PC-9 (cell line): ENCODE results near the gene TGFBR3. TPM values are rescaled to one million over a fixed set of nuclear protein-coding genes. Genes with fewer than 3 reads are reported as not detected.

Source experiments
- BruUV-seq: library from RNA; stranded (reverse); fragments of 400-500 nt; replicated peaks from 2 replicates; lab custom pipeline; 2021; lab: Mats Ljungman, UMichigan
- CTCF ChIA-PET: fragments of 300-600 bp; sonication (Branson Sonifier 250); formaldehyde crosslinking; loops from one replicate; lab custom pipeline; 2022; ENCODE audit warnings: antibody characterized with exemption; lab: Charles Lee
- POLR2A ChIA-PET: fragments of 300-600 bp; sonication (Branson Sonifier 250); formaldehyde crosslinking; loops from one replicate; lab custom pipeline; 2022; ENCODE audit warnings: antibody characterized with exemption; ENCODE audit not compliant: unreplicated experiment; lab: Charles Lee
- DNase-seq, 2 experiments: peaks; one replicate each; pipeline versions ENCODE4 v3.0.0 to v3.0.0-alpha.2; 2015 to 2022; ENCODE audit warnings: mixed read lengths in 1 of 2
- H2AFZ ChIP-seq: fragments of 200-600 bp; sonication (generic); 2 replicates; pipeline ENCODE4 v1.8.1; 2017; ENCODE audit warnings: antibody characterized with exemption
- H3F3A ChIP-seq: fragments of 200-600 bp; sonication (generic); 2 replicates; pipeline ENCODE4 v1.8.1; 2017; ENCODE audit warnings: antibody characterized with exemption, mild to moderate bottlenecking, low read depth; ENCODE audit not compliant: insufficient read depth
- H3K27ac ChIP-seq: fragments of 200-600 bp; sonication (generic); 2 replicates; pipeline ENCODE4 v1.6.1; 2016; ENCODE audit warnings: mixed run types
- H3K27me3 ChIP-seq: fragments of 200-600 bp; sonication (generic); 2 replicates; pipeline ENCODE4 v1.6.1; 2016; ENCODE audit warnings: low read depth, mixed run types; ENCODE audit not compliant: insufficient read depth
- H3K36me3 ChIP-seq: fragments of 200-600 bp; sonication (generic); 2 replicates; pipeline ENCODE4 v1.6.1; 2016; ENCODE audit warnings: low read depth, mixed run types
- H3K4me1 ChIP-seq: fragments of 200-600 bp; sonication (generic); replicated peaks from 2 replicates; pipeline ENCODE4 v1.6.1; 2016; ENCODE audit warnings: mixed run types; ENCODE audit not compliant: insufficient read depth
- H3K4me2 ChIP-seq: fragments of 200-600 bp; sonication (generic); 2 replicates; pipeline ENCODE4 v1.6.1; 2017; ENCODE audit warnings: mixed run types
- H3K4me3 ChIP-seq: fragments of 200-600 bp; sonication (generic); 2 replicates; pipeline ENCODE4 v1.6.1; 2016; ENCODE audit warnings: mixed run types
- H3K79me2 ChIP-seq: fragments of 200-600 bp; sonication (generic); 2 replicates; pipeline ENCODE4 v1.6.1; 2017; ENCODE audit warnings: low read depth, mixed run types
- H3K9me2 ChIP-seq: fragments of 200-600 bp; sonication (generic); 2 replicates; pipeline ENCODE4 v1.8.1; 2017; ENCODE audit warnings: mild to moderate bottlenecking; ENCODE audit not compliant: insufficient read depth
- H3K9me3 ChIP-seq: fragments of 200-600 bp; sonication (generic); 2 replicates; pipeline ENCODE4 v1.8.1; 2016; ENCODE audit warnings: low read depth; ENCODE audit not compliant: insufficient read depth
- H4K20me1 ChIP-seq: fragments of 200-600 bp; sonication (generic); 2 replicates; pipeline ENCODE4 v1.8.1; 2017; ENCODE audit not compliant: insufficient read depth
- CTCF ChIP-seq: fragments of 200-600 bp; sonication (generic); conservative IDR thresholded peaks from 2 replicates; pipeline ENCODE4 v1.6.1; 2017; ENCODE audit warnings: mixed run types, antibody characterized with exemption, mild to moderate bottlenecking, moderate library complexity
- EZH2 ChIP-seq: fragments of 200-600 bp; sonication (generic); IDR thresholded peaks from 2 replicates; pipeline ENCODE4 v1.8.0; 2017; ENCODE audit warnings: antibody characterized with exemption, low read depth
- intact Hi-C: fragments of 100-400 bp; cut with micrococcal nuclease; formaldehyde crosslinking; loops from one replicate; pipeline ENCODE4 v1.10.0; 2022; ENCODE audit not compliant: unreplicated experiment
- total RNA-seq: library from RNA; stranded (reverse); gene quantifications from 2 replicates; pipeline ENCODE4 v1.2.3, GENCODE V29; 2021

TGFBR3 gene
- total RNA-seq, 1 experiment from 2014 or later: 1.6 TPM

- Histone ChIP-seq H3F3A (peaks cover 24% of the 10 kb centered on the region; the same call in 1 of the 2 replicates), H3K9me3 (no peaks in the 10 kb centered on the region), H3K27me3 (no peaks in the 10 kb centered on the region), H3K4me3 (no peak overlapping the region), H3K27ac (no peak overlapping the region), H4K20me1 (no peaks in the 10 kb centered on the region), H3K4me1 (peaks cover 62% of the 10 kb centered on the region), H2AFZ (no peak overlapping the region), H3K36me3 (no peaks in the 10 kb centered on the region), H3K4me2 (no peak overlapping the region), H3K79me2 (peaks cover 67% of the 10 kb centered on the region), H3K9me2 (no peaks in the 10 kb centered on the region)
- intact Hi-C loops: no loop called here
- no TSS peak for BruUV-seq
- CTCF ChIA-PET: no interaction called here
- DNase-seq: no peak
- POLR2A ChIA-PET: no interaction called here
- TF ChIP-seq EZH2 (no peak), CTCF (no peak)
Observed at GRCh38 chr1:91881280-91881679, 4.7 kb downstream of the TGFBR3 start.

GRCh38 chr1:91879733-91880132 lies 6.2 kb downstream of the TGFBR3 start:
- no peak for TF ChIP-seq EZH2
- TF ChIP-seq CTCF: no peak
- ChIA-PET CTCF (no interaction called here), POLR2A (no interaction called here)
- Histone ChIP-seq H3K79me2 (peaks cover 74% of the 10 kb centered on the region), H3K4me2 (peak overlapping the region; percentile 18; the same call in 1 of the 2 replicates), H3F3A (peaks cover 26% of the 10 kb centered on the region; the same call in 1 of the 2 replicates), H3K9me3 (no peaks in the 10 kb centered on the region), H3K4me1 (peaks cover 63% of the 10 kb centered on the region), H3K27ac (no peak overlapping the region), H3K27me3 (no peaks in the 10 kb centered on the region), H3K9me2 (no peaks in the 10 kb centered on the region), H4K20me1 (no peaks in the 10 kb centered on the region), H3K4me3 (no peak overlapping the region), H2AFZ (no peak overlapping the region), H3K36me3 (no peaks in the 10 kb centered on the region)
- intact Hi-C loops: no loop called here
- DNase-seq: no peak
- BruUV-seq: no TSS peak

DNA sequence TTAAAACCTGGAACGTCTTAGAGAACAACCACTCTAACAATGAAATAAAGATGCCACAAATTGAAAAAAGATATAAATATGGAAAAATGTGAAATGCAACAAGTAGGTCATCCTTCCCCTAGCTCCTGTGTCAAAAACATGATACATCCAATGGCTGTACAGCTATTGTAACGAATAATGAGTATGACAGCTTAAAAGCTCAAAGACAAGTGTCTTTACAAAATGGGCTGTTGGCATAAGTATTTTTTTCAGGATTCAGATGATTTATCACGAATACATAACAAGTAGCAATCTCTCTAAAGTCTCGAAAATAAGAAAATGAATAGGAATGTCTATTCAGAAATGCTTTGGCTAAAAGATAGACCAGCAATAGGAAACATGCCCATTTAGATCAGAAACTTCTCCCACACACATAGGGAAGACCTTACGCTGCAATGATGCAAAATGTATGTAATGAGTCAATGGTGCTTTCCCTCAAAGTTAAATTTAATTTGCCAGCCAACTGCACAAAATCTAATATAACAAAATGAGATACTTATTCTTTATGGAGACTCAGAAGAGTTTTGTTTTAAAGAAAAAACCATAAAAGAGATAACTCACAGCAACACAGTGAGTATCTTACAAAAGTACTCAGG lies 8.3 kb downstream of the TGFBR3 start:
- Histone ChIP-seq H3K27ac (peak overlapping the region; percentile 58; the same call in 1 of the 2 replicates), H3K4me2 (peak overlapping the region; percentile 56; the same call in 1 of the 2 replicates), H3K9me2 (no peaks in the 10 kb centered on the region), H3K9me3 (no peaks in the 10 kb centered on the region), H3K27me3 (no peaks in the 10 kb centered on the region), H2AFZ (no peak overlapping the region), H3K79me2 (peaks cover 62% of the 10 kb centered on the region), H3F3A (peaks cover 31% of the 10 kb centered on the region; the same call in 1 of the 2 replicates), H4K20me1 (no peaks in the 10 kb centered on the region), H3K4me1 (peaks cover 56% of the 10 kb centered on the region), H3K36me3 (no peaks in the 10 kb centered on the region), H3K4me3 (no peak overlapping the region; the same call in 1 of the 2 replicates)
- ChIA-PET POLR2A (no interaction called here), CTCF (no interaction called here)
- DNase-seq: no peak
- TF ChIP-seq EZH2 (no peak), CTCF (0 out of 2 replicates have a peak, but pooled peaks have one; percentile 1)
- no TSS peak for BruUV-seq
- intact Hi-C loops: no loop called here
